H9 (cell line): ENCODE measurements around the gene SPATA2L. TPM values are rescaled to one million over a fixed set of nuclear protein-coding genes. Genes with fewer than 3 reads are reported as not detected.

Experiments
- DNase-seq: peaks from one replicate; pipeline ENCODE4 v3.0.0-alpha.2; 2017
- H2AFZ ChIP-seq: one replicate; pipeline ENCODE4 v1.6.1; 2013; ENCODE audit warnings: mild to moderate bottlenecking, low read length, control low read depth, moderate library complexity
- H2AK5ac ChIP-seq: 2 replicates; pipeline ENCODE4 v1.6.1; 2013; ENCODE audit warnings: low read length, control low read depth, mixed read lengths; ENCODE audit not compliant: insufficient read length
- H2BK120ac ChIP-seq: one replicate; pipeline ENCODE4 v1.6.1; 2013; ENCODE audit warnings: low read depth, mild to moderate bottlenecking, low read length, control low read depth, inconsistent platforms; ENCODE audit not compliant: poor library complexity, severe bottlenecking
- H2BK12ac ChIP-seq: 2 replicates; pipeline ENCODE4 v1.6.1; 2013; ENCODE audit warnings: low read length, control low read depth, mixed read lengths, low read depth; ENCODE audit not compliant: insufficient read length
- H2BK15ac ChIP-seq: 2 replicates; pipeline ENCODE4 v1.6.1; 2013; ENCODE audit warnings: low read depth, low read length, control low read depth
- H2BK20ac ChIP-seq: one replicate; pipeline ENCODE4 v1.6.1; 2013; ENCODE audit warnings: low read depth, mild to moderate bottlenecking, low read length, control low read depth, inconsistent platforms; ENCODE audit not compliant: poor library complexity, severe bottlenecking
- H2BK5ac ChIP-seq: 2 replicates; pipeline ENCODE4 v1.6.1; 2013; ENCODE audit warnings: low read length, control low read depth, mixed read lengths; ENCODE audit not compliant: insufficient read length
- H3K14ac ChIP-seq: 2 replicates; pipeline ENCODE4 v1.6.1; 2013; ENCODE audit warnings: low read length, control low read depth; ENCODE audit not compliant: insufficient read depth
- H3K18ac ChIP-seq: 2 replicates; pipeline ENCODE4 v1.6.1; 2013; ENCODE audit warnings: low read depth, mild to moderate bottlenecking, mixed read lengths, low read length, control low read depth; ENCODE audit not compliant: insufficient read length
- H3K23ac ChIP-seq: 2 replicates; pipeline ENCODE4 v1.6.1; 2013; ENCODE audit warnings: low read length, control low read depth, mixed read lengths, low read depth; ENCODE audit not compliant: insufficient read length
- H3K23me2 ChIP-seq: 2 replicates; pipeline ENCODE4 v1.6.1; 2013; ENCODE audit warnings: low read depth, mild to moderate bottlenecking, mixed read lengths, low read length, control low read depth; ENCODE audit not compliant: insufficient read length, poor library complexity, severe bottlenecking
- H3K27ac ChIP-seq: 2 replicates; pipeline ENCODE4 v1.5.1; 2013; ENCODE audit warnings: low read length, control low read depth, mixed read lengths, low read depth; ENCODE audit not compliant: insufficient read length
- H3K27me3 ChIP-seq: 2 replicates; pipeline ENCODE4 v1.6.1; 2013; ENCODE audit warnings: low read length, control low read depth, inconsistent platforms; ENCODE audit not compliant: insufficient read depth
- H3K4ac ChIP-seq: 2 replicates; pipeline ENCODE4 v1.6.1; 2013; ENCODE audit warnings: low read depth, mild to moderate bottlenecking, control low read depth, inconsistent platforms, low read length, moderate library complexity
- H3K4me1 ChIP-seq: 2 replicates; pipeline ENCODE4 v1.6.1; 2013; ENCODE audit warnings: low read length, control low read depth, inconsistent platforms; ENCODE audit not compliant: insufficient read depth
- H3K4me2 ChIP-seq: 2 replicates; pipeline ENCODE4 v1.6.1; 2013; ENCODE audit warnings: low read length, control low read depth, mixed read lengths; ENCODE audit not compliant: insufficient read length, insufficient read depth
- H3K56ac ChIP-seq: 2 replicates; pipeline ENCODE4 v1.6.1; 2013; ENCODE audit warnings: low read depth, mild to moderate bottlenecking, mixed read lengths, low read length, control low read depth; ENCODE audit not compliant: insufficient read length
- H3K79me1 ChIP-seq: 2 replicates; pipeline ENCODE4 v1.6.1; 2013; ENCODE audit warnings: low read depth, mild to moderate bottlenecking, moderate library complexity, low read length, control low read depth, inconsistent platforms; ENCODE audit not compliant: insufficient read depth, poor library complexity, severe bottlenecking
- H3K79me2 ChIP-seq: 2 replicates; pipeline ENCODE4 v1.6.1; 2013; ENCODE audit warnings: low read length, control low read depth, inconsistent platforms; ENCODE audit not compliant: insufficient read depth
- H3K9ac ChIP-seq: 2 replicates; pipeline ENCODE4 v1.6.1; 2013; ENCODE audit warnings: low read length, control low read depth, mixed read lengths; ENCODE audit not compliant: insufficient read length; ENCODE audit errors: extremely low read depth
- H3K9me3 ChIP-seq: one replicate; pipeline ENCODE4 v1.6.1; 2013; ENCODE audit warnings: low read depth, low read length, inconsistent platforms; ENCODE audit not compliant: control insufficient read depth
- H3T11ph ChIP-seq: one replicate; pipeline ENCODE4 v1.6.1; 2013; ENCODE audit warnings: mild to moderate bottlenecking, low read length, control low read depth, inconsistent platforms
- H4K20me1 ChIP-seq: one replicate; pipeline ENCODE4 v1.6.1; 2013; ENCODE audit not compliant: control insufficient read depth, insufficient read length, insufficient read depth
- H4K5ac ChIP-seq: 2 replicates; pipeline ENCODE4 v1.6.1; 2013; ENCODE audit warnings: low read depth, mild to moderate bottlenecking, mixed read lengths, low read length, control low read depth; ENCODE audit not compliant: insufficient read length
- H4K8ac ChIP-seq: replicated peaks from 2 replicates; pipeline ENCODE4 v1.6.1; 2013; ENCODE audit warnings: low read length, control low read depth, mixed read lengths, low read depth; ENCODE audit not compliant: insufficient read length
- H4K91ac ChIP-seq: 2 replicates; pipeline ENCODE4 v1.6.1; 2013; ENCODE audit warnings: low read depth, mild to moderate bottlenecking, moderate library complexity, mixed read lengths, low read length, control low read depth; ENCODE audit not compliant: insufficient read length
- H3K27ac Mint-ChIP-seq, 3 experiments: 2 replicates in 2 of 3; 3 replicates in 1 of 3; pipeline ENCODE4 v1.8.0; 2020 to 2021; ENCODE audit warnings: mixed read lengths in 3 of 3, mild to moderate bottlenecking in 1 of 3, moderate library complexity in 1 of 3
- H3K27me3 Mint-ChIP-seq: 2 replicates; pipeline ENCODE4 v1.8.0; 2021; ENCODE audit warnings: low read depth, mild to moderate bottlenecking, moderate library complexity, mixed read lengths
- H3K36me3 Mint-ChIP-seq, 3 experiments: 2 replicates in 2 of 3; 3 replicates in 1 of 3; pipeline ENCODE4 v1.8.0; 2020 to 2021; ENCODE audit warnings: low read depth in 3 of 3, mixed read lengths in 3 of 3; ENCODE audit not compliant: insufficient read depth in 1 of 3
- H3K4me1 Mint-ChIP-seq, 2 experiments: 2 replicates each; pipeline ENCODE4 v1.8.0; 2020; ENCODE audit warnings: mixed read lengths in 2 of 2
- H3K4me3 Mint-ChIP-seq, 2 experiments: 2 replicates in 1 of 2; 3 replicates in 1 of 2; pipeline ENCODE4 v1.8.0; 2020 to 2021; ENCODE audit warnings: mild to moderate bottlenecking in 2 of 2, mixed read lengths in 2 of 2, moderate library complexity in 1 of 2
- H3K9me3 Mint-ChIP-seq, 2 experiments: 2 replicates in 1 of 2; 3 replicates in 1 of 2; pipeline ENCODE4 v1.8.0; 2020; ENCODE audit warnings: mild to moderate bottlenecking in 2 of 2, mixed read lengths in 2 of 2, moderate library complexity in 1 of 2
- WGBS: extraction: QIAGEN DNeasy Blood & Tissue Kit; methylation state at CpG from one replicate; pipeline ENCODE4 v1.1.7; 2013; ENCODE audit warnings: missing lambda C conversion rate, low lambda C conversion rate, mixed read lengths; ENCODE audit not compliant: insufficient read length; ENCODE audit errors: extremely low coverage; 5-methylcytosine and 5-hydroxymethylcytosine counted together
- total RNA-seq: library from RNA; stranded (reverse); gene quantifications from 2 replicates; pipeline ENCODE4 v1.2.1, GENCODE V29; 2021
- TF ChIP-seq, protein P1 (sequence below): fragments of 200-600 bp; sonication (generic); conservative IDR thresholded peaks from 3 replicates; pipeline ENCODE4 v1.8.0; 2021; ENCODE audit warnings: antibody characterized with exemption, mild to moderate bottlenecking

SPATA2L gene
- total RNA-seq, 1 experiment from 2014 or later = 27.1 TPM

DNA sequence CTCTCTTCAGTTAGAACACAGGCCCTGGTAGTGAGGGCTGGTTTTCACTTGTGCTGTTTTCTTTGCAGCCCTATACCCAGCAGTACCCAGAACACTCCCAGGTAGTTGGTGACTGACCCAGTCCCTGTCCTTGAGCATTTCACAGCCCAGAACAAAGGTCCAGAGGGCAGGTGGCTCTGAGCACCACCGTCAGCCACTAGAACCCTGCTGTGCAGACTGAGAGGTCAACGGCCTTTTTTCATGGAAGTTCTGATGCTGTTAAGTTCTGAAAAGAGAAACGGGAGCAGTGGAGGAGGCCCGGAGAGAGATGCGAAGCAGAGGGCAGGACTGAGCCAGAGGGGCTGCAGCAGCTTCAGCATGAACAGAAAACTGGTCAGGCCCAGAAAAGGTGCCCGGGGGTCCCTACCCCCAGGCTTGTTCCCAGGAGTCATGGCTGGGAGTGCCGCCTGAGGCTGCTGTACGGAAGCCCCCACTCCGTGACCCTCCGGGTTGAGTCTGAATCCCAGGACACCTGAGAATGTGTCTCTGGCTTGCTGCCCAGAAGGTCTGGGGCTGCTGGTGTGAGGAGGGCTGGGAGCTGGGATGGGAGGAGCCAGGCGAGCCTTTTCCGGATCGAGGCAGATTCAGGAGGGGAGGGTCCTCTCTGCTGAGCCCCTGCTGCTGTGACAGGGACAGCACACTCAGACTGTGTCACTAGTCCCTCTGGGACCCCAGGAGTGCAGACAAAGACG is 28.5 kb upstream of the SPATA2L start:
- DNase-seq = no peak
- Histone ChIP-seq H2BK20ac (no peak overlapping the region), H3K27me3 (no peaks in the 10 kb centered on the region), H3K79me1 (no peaks in the 10 kb centered on the region), H3K23me2 (no peaks in the 10 kb centered on the region), H3K9ac (no peak overlapping the region), H3K79me2 (no peaks in the 10 kb centered on the region), H3T11ph (no peak overlapping the region), H3K4me2 (no peak overlapping the region), H3K27ac (no peak overlapping the region), H4K91ac (no peak overlapping the region), H3K23ac (no peak overlapping the region), H4K5ac (no peak overlapping the region), H2BK15ac (no peak overlapping the region), H4K20me1 (no peaks in the 10 kb centered on the region), H2BK5ac (no peak overlapping the region), H2BK12ac (no peak overlapping the region), H4K8ac (no peak overlapping the region), H3K14ac (no peak overlapping the region), H2BK120ac (no peak overlapping the region), H2AK5ac (no peak overlapping the region), H3K4me1 (no peaks in the 10 kb centered on the region), H3K18ac (no peak overlapping the region), H3K56ac (no peak overlapping the region), H2AFZ (no peak overlapping the region), H3K4ac (no peak overlapping the region), H3K9me3 (no peaks in the 10 kb centered on the region)
- H3K4me1 Mint-ChIP-seq = peaks cover 9 to 24% of the 10 kb centered on the region in 2 experiments
- no CpG with 5 or more reads among the region's 14 CpGs for WGBS
- peaks cover 2% of the 10 kb centered on the region for H3K27me3 Mint-ChIP-seq
- H3K4me3 Mint-ChIP-seq = no peak overlapping the region; a peak in 1 of 5 replicates
- H3K36me3 Mint-ChIP-seq = peaks cover 24 to 64% (median 61%) of the 10 kb centered on the region in 3 experiments; a peak in 6 of 7 replicates
- H3K9me3 Mint-ChIP-seq = no peaks in the 10 kb centered on the region; a peak in 1 of 5 replicates
- TF ChIP-seq, protein P1, sequence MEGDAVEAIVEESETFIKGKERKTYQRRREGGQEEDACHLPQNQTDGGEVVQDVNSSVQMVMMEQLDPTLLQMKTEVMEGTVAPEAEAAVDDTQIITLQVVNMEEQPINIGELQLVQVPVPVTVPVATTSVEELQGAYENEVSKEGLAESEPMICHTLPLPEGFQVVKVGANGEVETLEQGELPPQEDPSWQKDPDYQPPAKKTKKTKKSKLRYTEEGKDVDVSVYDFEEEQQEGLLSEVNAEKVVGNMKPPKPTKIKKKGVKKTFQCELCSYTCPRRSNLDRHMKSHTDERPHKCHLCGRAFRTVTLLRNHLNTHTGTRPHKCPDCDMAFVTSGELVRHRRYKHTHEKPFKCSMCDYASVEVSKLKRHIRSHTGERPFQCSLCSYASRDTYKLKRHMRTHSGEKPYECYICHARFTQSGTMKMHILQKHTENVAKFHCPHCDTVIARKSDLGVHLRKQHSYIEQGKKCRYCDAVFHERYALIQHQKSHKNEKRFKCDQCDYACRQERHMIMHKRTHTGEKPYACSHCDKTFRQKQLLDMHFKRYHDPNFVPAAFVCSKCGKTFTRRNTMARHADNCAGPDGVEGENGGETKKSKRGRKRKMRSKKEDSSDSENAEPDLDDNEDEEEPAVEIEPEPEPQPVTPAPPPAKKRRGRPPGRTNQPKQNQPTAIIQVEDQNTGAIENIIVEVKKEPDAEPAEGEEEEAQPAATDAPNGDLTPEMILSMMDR = no peak
- peak overlapping the region in 2 of 3 experiments; percentile 74 to 81; a peak in 4 of 7 replicates for H3K27ac Mint-ChIP-seq
